ENCODE results near the gene CNPY3. TPM values are rescaled to one million over a fixed set of nuclear protein-coding genes. Genes with fewer than 3 reads are reported as not detected.

CNPY3 gene
- total and polyA plus RNA-seq, 2 of the 13 experiments (the other 11 are each of a cell fraction or from before 2014, with no cell fraction given) = 42.3 to 60.2 TPM

GRCh38 chr6:42978839-42979522 is 49.7 kb downstream of the CNPY3 start, which contains the start of gene PEX6 (continued):
- peak; percentile 73; the same call in 1 of the 2 replicates for TF ChIP-seq ZNF446 (CRISPR knock-in tag; IDR thresholded peaks at IDR 0.05)
- TF ChIP-seq ZNF251 (CRISPR knock-in tag; IDR thresholded peaks at IDR 0.05) = peak; percentile 73; the same call in 1 of the 2 replicates
- peak in 1 of 2 experiments; percentile 7; a peak in 1 of 4 replicates for TF ChIP-seq NR2F1 (CRISPR knock-in tag; IDR thresholded peaks at IDR 0.05)
- TF ChIP-seq ZNF383 (CRISPR knock-in tag; IDR thresholded peaks at IDR 0.05; ENCODE audit: borderline replicate concordance) = no peak; the same call in 1 of the 2 replicates
- peak; percentile 23; the same call in 1 of the 2 replicates for TF ChIP-seq ZNF691 (CRISPR knock-in tag; IDR thresholded peaks at IDR 0.05; ENCODE audit: borderline replicate concordance, low read depth)
- peak; percentile 32; the same call in 1 of the 2 replicates for TF ChIP-seq ZBTB34 (CRISPR knock-in tag; IDR thresholded peaks at IDR 0.05)
- TF ChIP-seq IKZF5 (CRISPR knock-in tag; IDR thresholded peaks at IDR 0.05) = peak; percentile 91
- peak; percentile 86 for TF ChIP-seq SRSF1 (optimal IDR thresholded peaks at IDR 0.05; ENCODE audit: low read depth, low read length)
- no peak for TF ChIP-seq ZNF33A (CRISPR knock-in tag; IDR thresholded peaks at IDR 0.05; ENCODE audit: borderline replicate concordance)
- peak; percentile 81 for TF ChIP-seq NFKBIZ (CRISPR knock-in tag; IDR thresholded peaks at IDR 0.05)
- peak; percentile 93; the same call in 1 of the 2 replicates for TF ChIP-seq ARID4A (CRISPR knock-in tag; IDR thresholded peaks at IDR 0.05; ENCODE audit: borderline replicate concordance)
- peak; percentile 84 for TF ChIP-seq ZBTB7B (CRISPR knock-in tag; IDR thresholded peaks at IDR 0.05)
- no peak for TF ChIP-seq ZNF333 (CRISPR knock-in tag; IDR thresholded peaks at IDR 0.05; ENCODE audit: borderline replicate concordance)
- 0 out of 2 replicates have a peak, but pooled peaks have one; percentile 33 for TF ChIP-seq MXD3 (CRISPR knock-in tag; IDR thresholded peaks at IDR 0.05)
- TF ChIP-seq NFE2L2 (IDR thresholded peaks at IDR 0.05; ENCODE audit: low read length) = no peak
- TF ChIP-seq CREM (IDR thresholded peaks at IDR 0.05) = peak; percentile 70; the same call in 1 of the 2 replicates
- no peak for TF ChIP-seq CREM (CRISPR knock-in tag; IDR thresholded peaks at IDR 0.05)
- TF ChIP-seq PLRG1 (conservative IDR thresholded peaks at IDR 0.05) = no peak
- no peak for TF ChIP-seq ZNF513 (CRISPR knock-in tag; conservative IDR thresholded peaks at IDR 0.05)
- no peak for TF ChIP-seq SMARCE1 (IDR thresholded peaks at IDR 0.05; ENCODE audit: borderline replicate concordance)
